HL-60/S4 treated with phorbol 12-myristate 13-acetate at 8.2 ng/mL for 4 days and 3 days (cell line): Measurements from ENCODE around the gene TTPAL.
"Not testable (repeated sequence)": the region's sequence is repeated elsewhere in the genome, so short reads cannot be mapped to it uniquely, and the experiment has no call there.

Experiments
- in situ Hi-C: fragments of 300-500 bp; cut with MboI; formaldehyde crosslinking; loops from 2 replicates; pipeline ENCODE4 v1.15.0; 2022; ENCODE audit warnings: low sequenced_read_pairs

The TTPAL gene

DNA sequence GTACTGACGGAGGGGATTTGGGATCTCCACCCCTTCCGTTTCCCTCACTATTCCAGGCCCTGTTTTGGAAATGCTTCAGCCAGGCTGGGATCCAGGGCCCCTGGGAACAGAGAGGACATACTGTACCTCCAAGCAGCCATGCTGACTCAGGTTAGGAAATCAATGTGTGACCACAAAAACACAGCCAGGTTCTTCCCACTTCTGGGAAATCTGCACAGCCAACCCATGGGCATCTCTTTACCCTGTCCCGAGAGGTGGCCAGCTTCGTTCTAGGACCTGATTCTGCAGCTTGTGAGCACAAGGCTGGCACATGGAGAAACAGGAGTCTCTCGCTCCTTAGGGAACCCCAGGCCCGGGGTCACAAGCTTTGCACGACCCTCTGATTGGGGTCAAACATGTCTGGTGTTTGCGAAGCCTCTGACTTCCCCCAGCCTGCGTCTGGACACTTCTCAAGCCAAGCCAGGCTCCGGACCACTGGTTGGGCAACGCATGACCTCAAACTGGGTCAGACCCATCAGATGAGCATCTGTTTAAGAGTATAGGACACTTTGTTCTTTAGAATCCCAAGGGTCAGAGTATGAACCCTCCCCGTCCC is 8.3 kb upstream of the TTPAL start:
- in situ Hi-C loops, result no loop called here

DNA sequence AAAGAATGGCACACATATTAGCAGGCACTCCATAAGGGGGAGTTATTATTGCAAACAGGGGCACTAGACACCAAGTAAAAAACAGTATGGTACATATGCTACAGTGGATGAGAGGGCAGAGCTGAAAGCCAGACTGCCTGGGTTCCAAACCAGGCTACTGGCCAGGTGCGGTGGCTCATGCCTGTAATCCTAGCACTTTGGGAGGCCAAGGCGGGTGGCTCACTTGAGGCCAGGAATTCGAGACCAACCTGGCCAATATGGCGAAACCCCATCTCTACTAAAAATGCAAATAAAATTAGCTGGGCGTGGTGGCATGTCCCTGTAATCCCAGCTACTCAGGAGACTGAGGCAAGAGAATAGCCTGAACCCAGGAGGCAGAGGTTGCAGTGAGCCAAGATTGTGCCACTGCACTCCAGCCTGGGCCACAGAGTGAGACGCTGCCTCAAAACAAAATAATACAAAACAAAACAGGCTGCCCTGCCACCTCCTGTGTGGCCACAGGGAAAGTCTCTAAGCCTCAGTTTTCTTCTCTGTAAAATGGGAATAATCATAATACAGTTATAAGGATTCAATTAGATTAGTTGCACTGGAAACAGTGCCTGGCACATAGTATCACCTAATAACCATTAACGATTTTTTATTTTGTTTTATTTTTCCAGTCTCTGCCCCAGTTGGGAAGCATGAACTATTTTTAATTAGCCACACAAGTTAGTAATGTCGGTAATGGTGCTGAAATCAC is 7.5 kb upstream of the TTPAL start:
- in situ Hi-C loops, result no loop called here

DNA sequence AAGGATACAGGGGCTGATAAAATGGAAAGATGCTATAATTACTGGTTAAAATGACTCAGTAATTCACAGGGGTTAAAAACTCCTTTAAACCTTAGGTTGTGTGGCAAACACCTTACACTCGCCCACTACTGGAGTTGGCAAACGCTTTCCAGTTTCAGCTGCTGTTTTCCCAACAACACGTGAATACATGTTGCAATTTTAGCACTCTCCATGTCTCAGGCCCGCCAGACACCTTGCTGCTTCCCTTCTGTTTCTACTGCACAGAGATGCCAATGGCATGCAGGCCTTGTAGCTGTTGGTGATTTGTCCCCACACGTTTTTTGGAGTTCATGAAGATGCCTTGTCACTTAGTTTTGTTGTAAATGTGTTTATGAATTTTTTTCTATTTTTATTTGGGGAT is 5.3 kb upstream of the TTPAL start:
- in situ Hi-C loops, result no loop called here

DNA sequence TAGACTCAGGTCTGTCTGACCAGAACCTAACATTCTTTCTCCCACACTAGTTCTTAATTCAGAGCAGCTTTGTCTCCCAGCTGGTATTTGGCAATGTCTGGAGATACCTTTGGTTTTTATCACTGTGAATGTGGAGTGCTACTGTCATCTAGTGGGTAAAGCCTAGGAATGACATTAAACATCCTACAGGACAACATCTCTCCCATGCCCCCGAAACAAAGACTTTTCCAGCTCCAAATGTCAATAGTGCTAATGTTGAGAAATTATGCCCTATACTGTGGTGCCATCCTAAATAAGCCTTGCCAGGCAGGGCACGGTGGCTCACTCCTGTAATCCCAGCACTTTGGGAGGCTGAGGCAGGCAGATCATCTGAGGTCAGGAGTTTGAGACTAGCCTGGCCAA is 4.2 kb upstream of the TTPAL start:
- in situ Hi-C loops, result no loop called here

DNA sequence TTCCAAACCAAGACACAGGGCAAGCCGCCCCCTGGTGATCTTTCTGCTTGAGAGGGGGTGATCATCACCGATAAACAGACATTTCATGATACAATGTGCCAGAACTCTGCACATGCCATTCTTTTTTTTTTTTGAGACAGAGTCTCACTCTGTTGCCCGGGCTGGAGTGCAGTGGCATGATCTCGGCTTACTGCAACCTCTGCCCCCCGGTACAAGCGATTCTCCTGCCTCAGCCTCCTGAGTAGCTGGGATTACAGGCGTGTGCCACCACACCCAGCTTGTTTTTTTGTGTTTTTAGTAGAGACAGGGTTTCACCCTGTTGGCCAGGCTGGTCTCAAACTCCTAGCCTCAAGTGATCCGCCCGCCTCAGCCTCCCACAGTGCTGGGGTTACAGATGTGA is 3.4 kb upstream of the TTPAL start:
- in situ Hi-C loops, result not testable (repeated sequence)

DNA sequence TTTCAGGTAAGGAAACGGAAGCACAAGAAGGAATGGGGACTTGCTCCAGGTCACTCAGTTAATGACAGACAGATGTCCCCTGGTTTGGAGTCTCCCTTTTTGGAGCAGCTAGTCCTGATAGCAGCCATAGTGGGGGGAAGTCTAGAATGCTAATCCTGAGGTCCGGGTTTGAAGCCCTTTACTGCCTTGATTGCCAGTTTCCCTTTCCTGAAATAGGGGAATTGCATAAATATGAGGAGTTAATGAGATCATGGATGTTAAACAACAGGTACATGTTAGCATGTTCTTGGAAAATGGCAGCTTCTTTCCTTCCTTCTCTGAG is 341 bp upstream of the TTPAL start:
- in situ Hi-C loops, result no loop called here

DNA sequence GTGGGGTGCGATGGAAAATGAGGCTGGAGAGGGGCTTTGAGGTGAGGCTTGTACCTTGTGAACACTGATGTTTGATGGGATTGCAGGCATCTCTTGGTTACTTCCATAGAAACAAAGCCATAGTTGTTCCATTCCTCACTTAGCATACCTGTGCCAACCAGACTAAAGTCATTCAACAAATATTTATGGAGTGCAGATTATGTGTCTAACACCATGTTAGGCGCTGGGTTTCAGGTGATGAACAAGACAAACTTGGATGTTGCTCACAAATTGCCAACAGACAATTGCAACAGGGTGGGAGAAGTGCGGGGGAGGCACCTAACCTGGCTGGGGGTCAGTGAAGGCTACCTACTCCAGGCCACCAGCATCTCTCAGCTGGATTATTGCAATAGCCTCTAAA is 1.5 kb downstream of the TTPAL start:
- in situ Hi-C loops, result no loop called here

DNA sequence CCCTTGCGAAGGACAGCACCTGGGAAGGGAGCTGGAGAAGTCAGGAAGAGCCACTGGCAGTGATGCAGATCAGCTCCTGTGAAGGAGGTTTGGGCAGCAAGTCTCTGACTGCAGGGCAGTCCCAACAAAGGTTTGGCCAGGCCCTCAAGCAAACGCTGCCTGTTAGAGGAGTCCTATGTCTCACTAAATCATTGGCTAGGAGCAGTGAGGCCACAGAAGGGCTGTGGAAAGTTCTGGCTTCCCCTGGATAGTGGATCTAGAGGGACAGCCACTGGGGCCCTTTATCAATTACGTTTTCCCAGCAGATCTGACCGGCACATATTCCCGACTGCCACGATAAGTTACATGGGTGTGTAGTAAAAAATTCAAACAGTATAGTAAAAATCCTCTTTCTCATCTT is 2.5 kb downstream of the TTPAL start:
- in situ Hi-C loops, result no loop called here

DNA sequence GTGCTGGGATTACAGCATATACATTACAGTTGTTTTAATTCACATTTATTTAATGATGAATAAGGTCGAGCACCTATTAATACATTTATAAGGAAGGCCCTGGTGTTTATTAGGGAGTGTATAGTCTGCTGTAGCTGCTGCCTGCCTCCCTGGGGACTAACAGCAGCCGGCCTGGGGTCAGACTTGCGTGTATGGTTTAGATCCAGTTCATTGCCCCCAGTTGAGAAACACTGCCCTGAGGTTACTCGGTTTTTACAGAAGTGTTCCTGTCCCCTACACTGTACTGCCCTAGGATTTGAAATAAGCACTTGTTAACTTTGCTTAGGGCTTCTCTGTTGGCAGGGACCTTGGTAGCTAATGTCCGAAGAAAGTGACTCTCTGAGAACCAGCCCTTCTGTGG is 4.0 kb downstream of the TTPAL start:
- in situ Hi-C loops, result no loop called here

DNA sequence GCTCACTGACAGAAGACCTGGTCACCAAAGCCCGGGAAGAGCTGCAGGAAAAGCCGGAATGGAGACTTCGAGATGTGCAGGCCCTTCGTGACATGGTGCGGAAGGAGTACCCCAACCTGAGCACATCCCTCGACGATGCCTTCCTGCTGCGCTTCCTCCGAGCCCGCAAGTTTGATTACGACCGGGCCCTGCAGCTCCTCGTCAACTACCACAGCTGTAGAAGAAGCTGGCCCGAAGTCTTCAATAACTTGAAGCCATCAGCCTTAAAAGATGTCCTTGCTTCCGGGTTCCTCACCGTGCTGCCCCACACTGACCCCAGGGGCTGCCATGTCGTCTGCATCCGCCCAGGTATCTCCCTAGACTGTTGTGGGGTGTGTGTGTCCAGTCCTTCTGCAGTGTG is 4.4 kb downstream of the TTPAL start:
- in situ Hi-C loops, result no loop called here

DNA sequence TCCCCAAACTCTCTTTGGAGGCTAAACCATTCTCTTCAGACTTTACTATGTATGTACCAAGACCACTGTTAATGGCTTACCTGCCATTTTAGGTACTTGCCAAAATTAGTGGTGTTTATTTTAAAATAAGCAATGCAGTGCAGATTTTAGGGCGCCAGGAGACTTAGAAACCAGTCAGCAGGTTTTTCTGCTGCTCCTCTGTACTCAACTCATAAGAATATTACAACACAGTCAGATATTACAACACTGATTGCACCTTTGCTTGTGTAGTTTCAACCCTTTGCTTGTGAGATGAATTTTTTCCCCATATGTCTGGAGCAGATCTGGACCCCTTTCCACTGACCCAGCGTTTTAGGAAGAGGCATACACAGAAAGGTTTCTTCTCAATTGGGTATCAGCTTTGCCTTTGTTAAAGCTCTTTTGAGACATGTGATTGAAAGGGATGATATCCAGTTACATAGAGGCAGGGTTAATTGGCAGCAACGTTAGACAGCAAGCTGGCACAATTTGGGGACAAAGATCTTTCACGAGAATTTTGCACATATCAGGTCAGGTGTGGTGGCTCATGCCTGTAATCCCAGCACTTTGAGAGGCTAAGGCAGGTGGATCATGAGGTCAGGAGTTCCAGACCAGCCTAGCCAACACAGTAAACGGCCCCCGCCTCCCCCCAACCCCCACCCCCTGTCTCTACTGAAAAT is 6.2 kb downstream of the TTPAL start:
- in situ Hi-C loops, result no loop called here

DNA sequence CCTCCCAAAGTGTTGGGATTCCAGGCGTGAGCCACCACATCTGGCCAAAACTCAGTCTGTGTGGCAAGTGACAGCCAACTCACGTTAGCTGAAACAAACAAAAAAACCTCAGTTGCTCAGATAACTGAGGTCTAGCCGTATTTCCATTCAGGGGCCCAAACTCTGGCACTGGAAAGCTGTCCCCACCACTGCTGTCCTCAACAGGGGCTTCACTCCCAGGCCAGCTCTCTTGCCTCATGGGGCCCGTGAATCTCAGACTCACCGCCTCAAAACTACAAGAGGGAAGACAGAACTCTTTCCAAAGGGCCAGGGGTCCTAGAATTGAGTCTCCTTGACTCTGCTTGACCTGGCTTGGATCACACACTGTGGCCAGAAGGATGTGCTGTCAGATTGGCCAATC is 7.4 kb downstream of the TTPAL start:
- in situ Hi-C loops, result no loop called here

DNA sequence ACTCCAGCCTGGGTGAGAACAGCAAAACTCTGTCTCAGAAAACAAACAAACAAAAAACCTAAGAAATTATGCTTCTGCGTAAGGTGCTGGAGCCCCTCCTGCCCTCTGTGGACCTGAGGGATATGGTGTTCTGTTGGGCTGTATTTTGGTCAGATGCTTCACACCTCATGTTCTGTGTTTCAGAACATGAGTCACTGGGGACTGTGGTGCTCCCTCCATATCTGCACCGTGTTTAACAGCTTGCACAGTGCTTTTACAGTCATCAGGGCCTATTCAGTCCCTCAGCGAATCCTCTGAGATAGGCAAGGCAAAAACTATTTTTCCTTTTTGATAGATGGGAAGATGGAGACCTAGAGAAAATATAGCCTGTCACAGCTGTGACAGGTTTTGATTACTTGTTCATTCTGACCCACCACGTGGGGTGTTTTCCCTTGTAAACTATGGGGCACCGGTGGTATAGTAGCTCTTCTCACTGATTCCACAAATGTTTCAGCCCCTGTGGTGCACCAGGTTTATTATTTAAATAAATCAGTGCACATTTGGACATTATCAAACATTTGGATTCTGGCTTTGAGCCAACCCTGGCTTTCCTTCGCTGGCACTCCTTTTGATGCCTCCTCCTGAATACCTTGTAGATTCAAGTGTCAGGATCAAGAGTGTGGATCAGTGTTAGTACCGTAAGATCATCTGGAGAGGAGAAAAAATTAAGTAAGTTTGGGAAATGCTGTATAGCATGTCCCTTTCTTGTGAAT is 9.6 kb downstream of the TTPAL start:
- in situ Hi-C loops, result no loop called here

DNA sequence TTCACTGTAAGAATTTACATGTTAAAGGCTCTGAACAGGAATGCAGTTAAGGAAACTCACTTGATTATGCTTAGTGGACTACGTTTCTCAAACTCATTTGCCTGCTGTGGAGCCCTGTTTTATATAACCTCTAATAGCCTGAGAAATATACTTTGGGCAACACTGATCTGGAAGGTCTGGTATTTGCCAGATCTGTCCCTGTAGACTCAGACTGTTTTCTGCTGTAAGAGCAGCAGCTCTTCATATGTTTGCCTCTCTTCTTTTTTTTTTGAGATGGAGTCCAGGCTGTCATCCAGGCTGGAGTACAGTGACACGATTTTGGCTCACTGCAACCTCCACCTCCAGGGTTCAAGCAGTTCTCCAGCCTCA is 10.1 kb downstream of the TTPAL start:
- in situ Hi-C loops, result no loop called here

DNA sequence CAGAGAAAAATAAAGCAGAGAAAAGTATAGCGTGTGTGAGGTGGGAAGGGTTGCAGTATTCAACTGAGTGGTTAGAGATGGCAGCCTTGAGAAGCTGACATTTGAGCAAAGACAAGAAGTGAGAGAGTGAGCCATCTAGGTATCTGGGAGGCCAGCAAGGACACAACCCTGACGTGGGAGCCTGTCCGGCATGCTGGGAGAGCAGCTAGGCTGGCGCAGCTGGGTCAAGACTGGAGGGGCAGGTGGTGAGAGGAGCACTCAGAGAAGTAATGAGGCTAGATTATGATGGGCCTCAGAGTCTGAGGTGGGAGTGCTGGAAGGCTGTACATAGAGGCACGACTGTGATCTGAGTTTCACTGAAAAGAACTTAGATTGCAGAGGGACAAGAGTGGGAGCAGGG is 12.9 kb downstream of the TTPAL start:
- in situ Hi-C loops, result no loop called here

DNA sequence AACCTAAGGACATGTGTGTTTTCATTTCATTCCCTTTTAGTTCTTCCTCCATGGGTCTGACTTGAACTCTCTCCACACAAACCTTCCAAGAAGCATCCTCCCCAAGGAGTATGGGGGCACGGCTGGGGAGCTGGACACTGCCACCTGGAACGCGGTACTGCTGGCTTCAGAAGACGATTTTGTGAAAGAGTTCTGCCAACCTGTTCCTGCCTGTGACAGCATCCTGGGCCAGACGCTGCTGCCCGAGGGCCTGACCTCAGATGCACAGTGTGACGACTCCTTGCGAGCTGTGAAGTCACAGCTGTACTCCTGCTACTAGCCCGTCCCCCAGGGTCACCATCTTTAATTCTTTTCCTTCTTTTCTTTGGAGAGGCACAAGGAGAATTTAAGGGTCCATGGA is 13.5 kb downstream of the TTPAL start:
- in situ Hi-C loops, result no loop called here

DNA sequence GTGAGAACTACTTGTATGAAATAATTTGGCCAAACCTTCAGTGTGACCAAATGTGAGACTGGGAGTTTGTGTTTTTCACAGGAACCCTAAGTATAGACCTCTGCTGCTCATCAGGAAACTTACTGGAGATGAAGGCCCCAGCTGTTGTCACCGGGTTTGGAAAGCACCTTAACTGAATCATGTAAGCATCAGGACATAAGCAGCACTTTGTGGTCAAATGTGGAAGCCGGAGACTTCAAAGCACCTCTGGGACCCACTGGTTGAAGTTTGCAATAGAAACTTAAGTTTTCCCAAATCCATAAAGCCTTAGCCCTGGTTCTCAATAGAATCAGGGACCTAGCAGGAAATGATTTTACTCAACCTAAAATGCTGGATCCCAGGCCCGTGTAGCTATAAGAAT is 14.3 kb downstream of the TTPAL start:
- in situ Hi-C loops, result no loop called here

DNA sequence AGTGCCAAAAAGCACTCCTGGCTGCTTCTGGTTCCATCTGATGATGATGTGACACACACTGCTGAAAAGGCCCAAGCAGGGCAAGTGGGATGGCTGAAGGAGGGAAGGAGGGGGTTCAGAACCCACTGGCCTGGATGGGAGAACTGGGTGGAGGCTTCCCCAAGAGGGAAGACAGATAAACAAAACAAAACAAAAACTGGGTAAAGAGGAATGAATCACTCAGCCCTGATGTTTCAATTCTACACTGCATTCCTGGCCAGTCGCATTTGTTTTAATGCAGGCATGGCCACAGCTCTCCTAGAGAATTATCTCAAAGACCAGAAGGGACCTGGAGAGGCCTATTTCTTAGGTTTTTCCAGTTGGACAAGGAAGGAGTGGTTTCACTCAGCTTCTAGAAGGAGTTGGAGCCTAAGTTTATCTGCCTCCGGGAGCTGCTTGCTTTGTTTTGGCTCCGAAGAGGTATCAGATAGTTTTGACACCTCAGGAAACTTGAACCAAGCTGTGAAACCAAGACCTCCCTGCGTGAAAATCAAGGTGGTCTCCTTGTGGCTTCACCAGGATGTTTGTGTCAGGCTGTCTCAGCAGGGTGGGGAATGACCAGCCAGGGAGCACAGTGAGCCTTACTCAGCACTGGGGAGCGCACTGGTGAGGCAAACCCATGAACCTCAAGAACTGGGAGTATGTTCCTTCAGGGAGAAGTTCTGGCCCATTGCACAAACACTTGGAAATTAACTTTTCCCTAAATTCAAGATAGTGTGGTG is 16.1 kb downstream of the TTPAL start:
- in situ Hi-C loops, result no loop called here

DNA sequence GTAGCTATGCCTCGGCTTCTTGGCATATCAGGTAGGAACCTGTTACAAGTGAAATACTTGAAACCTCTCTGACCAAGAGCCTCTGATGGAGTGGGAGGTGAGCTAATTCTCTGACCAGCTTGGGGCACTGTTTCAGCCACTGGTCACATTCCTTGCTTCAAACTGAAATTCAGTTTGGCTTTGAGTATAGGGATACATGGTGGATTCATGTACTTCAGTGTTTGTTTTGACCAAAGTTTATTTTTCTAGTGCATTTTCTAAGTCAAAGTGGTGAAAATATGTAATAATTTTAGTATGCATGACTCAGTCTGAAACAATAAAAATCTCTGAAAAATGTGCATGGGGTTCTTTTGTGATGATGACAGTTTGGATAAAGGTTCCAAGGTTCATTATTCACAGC is 18.6 kb downstream of the TTPAL start:
- in situ Hi-C loops, result no loop called here

DNA sequence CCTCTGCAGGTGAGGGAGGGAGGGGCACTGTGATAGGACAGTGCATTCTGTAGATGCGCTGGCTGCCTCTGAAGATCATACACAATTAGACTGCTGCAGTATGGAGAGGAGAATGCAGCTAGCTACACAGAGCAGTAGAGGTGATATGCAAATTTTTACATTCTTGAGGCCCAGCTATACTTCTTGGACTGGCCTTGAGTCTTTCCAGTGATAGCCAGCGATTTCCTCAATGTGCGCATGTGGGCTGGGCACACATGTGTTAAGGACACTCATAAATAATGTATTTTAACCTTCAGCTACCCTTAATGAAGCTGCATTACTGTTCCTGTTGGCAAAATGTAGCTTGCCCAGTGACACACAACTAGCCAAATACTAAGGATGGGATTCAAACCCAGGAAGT is 19.0 kb downstream of the TTPAL start:
- in situ Hi-C loops, result no loop called here

DNA sequence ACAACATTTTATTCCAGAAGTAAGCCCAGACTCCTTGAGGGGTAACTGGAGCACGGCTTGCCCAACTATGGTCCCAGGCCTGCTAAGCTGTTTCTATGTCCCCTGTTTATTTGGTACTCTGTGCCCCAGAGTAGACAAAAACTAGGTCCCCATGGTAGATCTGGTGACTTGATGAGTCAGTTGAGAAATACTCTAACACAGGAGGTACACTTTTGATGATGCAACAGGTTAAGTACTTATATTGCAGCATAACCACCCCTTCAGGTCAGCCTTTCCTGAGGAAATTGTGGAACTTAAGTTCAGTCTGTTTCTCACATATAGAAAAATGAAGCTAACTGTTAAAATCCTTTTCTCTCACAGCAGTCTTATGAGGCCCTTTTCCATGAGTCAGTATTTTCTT is 19.6 kb downstream of the TTPAL start:
- in situ Hi-C loops, result no loop called here
